WTC11 (cell line): ENCODE data around the gene NUP93. TPM values are rescaled to one million over a fixed set of nuclear protein-coding genes. Genes with fewer than 3 reads are reported as not detected.

Experiments
- ATAC-seq: fragments of 200-7000 bp; cut with Tn5 transposase; 2 replicates; pipeline ENCODE4 v1.10.0; 2021; ENCODE audit warnings: mild to moderate bottlenecking, moderate library complexity
- CTCF ChIA-PET: fragments of 300-600 bp; sonication (Branson Sonifier 250); formaldehyde crosslinking; loops from one replicate; lab custom pipeline; 2021; ENCODE audit warnings: antibody characterized with exemption; lab: Charles Lee
- POLR2A ChIA-PET: fragments of 350-600 bp; sonication (Branson Sonifier 250); formaldehyde crosslinking; loops from one replicate; lab custom pipeline; 2021; ENCODE audit warnings: antibody characterized with exemption; lab: Charles Lee
- DNase-seq: peaks from one replicate; pipeline ENCODE4 v3.0.0; 2021; ENCODE audit warnings: low spot score
- H3K27ac Mint-ChIP-seq: 2 replicates; pipeline ENCODE4 v1.8.0; 2021; ENCODE audit warnings: mixed read lengths
- H3K27me3 Mint-ChIP-seq: 2 replicates; pipeline ENCODE4 v1.8.0; 2021; ENCODE audit warnings: low read depth, mild to moderate bottlenecking, moderate library complexity, mixed read lengths
- H3K36me3 Mint-ChIP-seq: 2 replicates; pipeline ENCODE4 v1.8.0; 2021; ENCODE audit warnings: mixed read lengths
- H3K4me1 Mint-ChIP-seq: 2 replicates; pipeline ENCODE4 v1.8.0; 2022; ENCODE audit warnings: mixed read lengths
- H3K4me3 Mint-ChIP-seq: 2 replicates; pipeline ENCODE4 v1.8.0; 2021; ENCODE audit warnings: mild to moderate bottlenecking, moderate library complexity, mixed read lengths
- H3K9me3 Mint-ChIP-seq: 2 replicates; pipeline ENCODE4 v1.8.0; 2021; ENCODE audit warnings: mixed read lengths
- CREB1 ChIP-seq: sonication (generic); formaldehyde crosslinking; IDR thresholded peaks from 2 replicates; pipeline ENCODE4 v1.8.0; 2023; ENCODE audit warnings: mild to moderate bottlenecking, missing genetic modification reagents
- HMGA2 ChIP-seq: fragments of 250-450 bp; sonication (Bioruptor Pico); IDR thresholded peaks from 2 replicates; pipeline ENCODE4 v1.4.0; 2021; ENCODE audit warnings: mild to moderate bottlenecking, moderate library complexity
- JAZF1 ChIP-seq: fragments of 250-450 bp; sonication (Bioruptor Pico); IDR thresholded peaks from 2 replicates; pipeline ENCODE4 v1.9.0; 2021; ENCODE audit warnings: moderate library complexity, mild to moderate bottlenecking, inconsistent platforms
- NFYB ChIP-seq: sonication (generic); formaldehyde crosslinking; conservative IDR thresholded peaks from 2 replicates; pipeline ENCODE4 v1.8.0; 2022; ENCODE audit warnings: low read depth, missing genetic modification reagents
- RORB ChIP-seq: fragments of 250-450 bp; sonication (Bioruptor Pico); IDR thresholded peaks from 2 replicates; pipeline ENCODE4 v1.9.0; 2021; ENCODE audit warnings: mild to moderate bottlenecking
- TEAD4 ChIP-seq: sonication (generic); formaldehyde crosslinking; IDR thresholded peaks from 2 replicates; pipeline ENCODE4 v1.8.0; 2022; ENCODE audit warnings: mild to moderate bottlenecking, missing genetic modification reagents
- TP53 ChIP-seq: sonication (generic); formaldehyde crosslinking; IDR thresholded peaks from 2 replicates; pipeline ENCODE4 v1.8.1; 2023; ENCODE audit warnings: mild to moderate bottlenecking, missing genetic modification reagents
- ZNF263 ChIP-seq: sonication (generic); formaldehyde crosslinking; IDR thresholded peaks from 2 replicates; pipeline ENCODE4 v1.8.1; 2022; ENCODE audit warnings: low read depth, mild to moderate bottlenecking, moderate library complexity, missing genetic modification reagents
- ZNF317 ChIP-seq: sonication (generic); formaldehyde crosslinking; IDR thresholded peaks from 2 replicates; pipeline ENCODE4 v1.8.1; 2023; ENCODE audit warnings: low read depth, mild to moderate bottlenecking, moderate library complexity, missing genetic modification reagents, borderline replicate concordance
- total RNA-seq: library from RNA; stranded (reverse); gene quantifications from 3 replicates; pipeline ENCODE4 v1.2.3, GENCODE V29; 2021
- TF ChIP-seq, protein P1 (sequence below): sonication (generic); formaldehyde crosslinking; IDR thresholded peaks from 2 replicates; pipeline ENCODE4 v1.8.1; 2023; ENCODE audit warnings: mild to moderate bottlenecking, missing genetic modification reagents
- TF ChIP-seq, protein P2 (sequence below): sonication (generic); formaldehyde crosslinking; IDR thresholded peaks from 2 replicates; pipeline ENCODE4 v1.8.0; 2022; ENCODE audit warnings: mild to moderate bottlenecking, missing genetic modification reagents
- TF ChIP-seq, protein P3 (sequence below): sonication (generic); formaldehyde crosslinking; IDR thresholded peaks from 2 replicates; pipeline ENCODE4 v1.8.0; 2022; ENCODE audit warnings: mild to moderate bottlenecking, missing genetic modification reagents
- TF ChIP-seq, protein P4 (sequence below): sonication (generic); formaldehyde crosslinking; IDR thresholded peaks from 2 replicates; pipeline ENCODE4 v1.8.1; 2023; ENCODE audit warnings: mild to moderate bottlenecking, missing genetic modification reagents, moderate library complexity
- TF ChIP-seq, protein P5 (sequence below): sonication (generic); formaldehyde crosslinking; IDR thresholded peaks from 2 replicates; pipeline ENCODE4 v1.8.1; 2022; ENCODE audit warnings: low read depth, missing genetic modification reagents, borderline replicate concordance
- TF ChIP-seq, protein P6 (sequence below): sonication (generic); formaldehyde crosslinking; IDR thresholded peaks from 2 replicates; pipeline ENCODE4 v1.8.0; 2023; ENCODE audit warnings: missing genetic modification reagents
- TF ChIP-seq, protein P7 (sequence below): sonication (generic); formaldehyde crosslinking; IDR thresholded peaks from 2 replicates; pipeline ENCODE4 v1.8.1; 2022; ENCODE audit warnings: mild to moderate bottlenecking, moderate library complexity, missing genetic modification reagents
- TF ChIP-seq, protein P8 (sequence below): sonication (generic); formaldehyde crosslinking; IDR thresholded peaks from 2 replicates; pipeline ENCODE4 v1.8.0; 2022; ENCODE audit warnings: missing genetic modification reagents
- TF ChIP-seq, protein P9 (sequence below): sonication (generic); formaldehyde crosslinking; IDR thresholded peaks from 2 replicates; pipeline ENCODE4 v1.8.1; 2023; ENCODE audit warnings: mild to moderate bottlenecking, missing genetic modification reagents, moderate library complexity

The NUP93 gene
- total RNA-seq, 1 experiment from 2014 or later = 185 TPM

DNA sequence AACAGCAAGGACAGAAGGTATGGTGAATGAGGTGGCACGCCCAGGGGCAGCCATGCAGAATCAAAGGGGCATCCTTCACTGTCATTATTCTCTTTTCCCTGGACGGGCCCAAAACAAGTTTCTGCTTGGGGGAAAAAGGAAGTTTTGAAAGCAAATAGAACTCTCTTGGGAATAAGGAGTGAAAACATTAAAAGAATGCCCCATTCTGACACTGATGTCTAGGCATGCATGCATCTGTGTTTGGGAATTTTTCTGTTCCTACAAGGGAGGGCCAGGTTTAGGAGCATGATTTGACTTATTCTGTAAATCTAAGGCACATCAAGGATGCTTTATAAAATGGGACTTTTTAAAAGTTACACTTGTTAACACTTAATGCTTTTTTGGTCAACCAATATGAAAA, 100.7 kb downstream of the NUP93 start:
- ATAC-seq = no peak
- POLR2A ChIA-PET = no interaction called here
- H3K4me1 Mint-ChIP-seq = no peaks in the 10 kb centered on the region
- TF ChIP-seq ZNF317 (no peak), CREB1 (no peak), RORB (CRISPR knock-in tag) (no peak), TP53 (no peak), NFYB (CRISPR knock-in tag) (no peak)
- TF ChIP-seq, protein P1, sequence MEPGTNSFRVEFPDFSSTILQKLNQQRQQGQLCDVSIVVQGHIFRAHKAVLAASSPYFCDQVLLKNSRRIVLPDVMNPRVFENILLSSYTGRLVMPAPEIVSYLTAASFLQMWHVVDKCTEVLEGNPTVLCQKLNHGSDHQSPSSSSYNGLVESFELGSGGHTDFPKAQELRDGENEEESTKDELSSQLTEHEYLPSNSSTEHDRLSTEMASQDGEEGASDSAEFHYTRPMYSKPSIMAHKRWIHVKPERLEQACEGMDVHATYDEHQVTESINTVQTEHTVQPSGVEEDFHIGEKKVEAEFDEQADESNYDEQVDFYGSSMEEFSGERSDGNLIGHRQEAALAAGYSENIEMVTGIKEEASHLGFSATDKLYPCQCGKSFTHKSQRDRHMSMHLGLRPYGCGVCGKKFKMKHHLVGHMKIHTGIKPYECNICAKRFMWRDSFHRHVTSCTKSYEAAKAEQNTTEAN (CRISPR knock-in tag) = no peak
- TF ChIP-seq, protein P2, sequence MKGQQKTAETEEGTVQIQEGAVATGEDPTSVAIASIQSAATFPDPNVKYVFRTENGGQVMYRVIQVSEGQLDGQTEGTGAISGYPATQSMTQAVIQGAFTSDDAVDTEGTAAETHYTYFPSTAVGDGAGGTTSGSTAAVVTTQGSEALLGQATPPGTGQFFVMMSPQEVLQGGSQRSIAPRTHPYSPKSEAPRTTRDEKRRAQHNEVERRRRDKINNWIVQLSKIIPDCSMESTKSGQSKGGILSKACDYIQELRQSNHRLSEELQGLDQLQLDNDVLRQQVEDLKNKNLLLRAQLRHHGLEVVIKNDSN (CRISPR knock-in tag) = no peak
- TF ChIP-seq, protein P3, sequence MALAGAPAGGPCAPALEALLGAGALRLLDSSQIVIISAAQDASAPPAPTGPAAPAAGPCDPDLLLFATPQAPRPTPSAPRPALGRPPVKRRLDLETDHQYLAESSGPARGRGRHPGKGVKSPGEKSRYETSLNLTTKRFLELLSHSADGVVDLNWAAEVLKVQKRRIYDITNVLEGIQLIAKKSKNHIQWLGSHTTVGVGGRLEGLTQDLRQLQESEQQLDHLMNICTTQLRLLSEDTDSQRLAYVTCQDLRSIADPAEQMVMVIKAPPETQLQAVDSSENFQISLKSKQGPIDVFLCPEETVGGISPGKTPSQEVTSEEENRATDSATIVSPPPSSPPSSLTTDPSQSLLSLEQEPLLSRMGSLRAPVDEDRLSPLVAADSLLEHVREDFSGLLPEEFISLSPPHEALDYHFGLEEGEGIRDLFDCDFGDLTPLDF (CRISPR knock-in tag) = no peak
- TF ChIP-seq, all 79 proteins: peak for 0
- H3K27ac Mint-ChIP-seq = no peak overlapping the region
- no peak for DNase-seq
- H3K27me3 Mint-ChIP-seq = no peaks in the 10 kb centered on the region
- H3K9me3 Mint-ChIP-seq = no peaks in the 10 kb centered on the region
- CTCF ChIA-PET = interaction anchor here (0.7 kb wide), 1 partner anchor 632 kb away, joined by 3 read pairs; the partner anchor contains the start of gene POLR2C
- no peak overlapping the region for H3K4me3 Mint-ChIP-seq
- peaks cover 56% of the 10 kb centered on the region for H3K36me3 Mint-ChIP-seq

DNA sequence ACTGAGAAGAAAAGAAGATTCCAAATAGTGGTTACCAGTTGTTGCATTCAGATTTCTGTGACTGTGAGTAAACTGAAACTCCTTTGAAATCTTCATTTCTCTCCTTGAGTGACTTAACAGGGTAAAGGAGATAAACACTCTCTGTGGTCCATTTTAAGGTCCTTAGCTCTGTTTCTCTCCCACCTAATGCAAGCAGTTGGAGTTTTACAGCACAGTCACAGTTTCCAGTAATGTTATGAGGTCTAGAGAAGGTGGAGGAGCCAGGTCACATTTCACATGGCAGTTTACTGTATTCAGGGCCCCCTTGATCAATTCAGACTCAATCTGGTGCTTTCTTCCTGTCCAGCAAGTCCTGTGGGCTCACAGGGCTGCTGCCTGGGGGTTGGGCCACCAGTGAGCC, 102.8 kb downstream of the NUP93 start:
- peaks cover 63% of the 10 kb centered on the region for H3K36me3 Mint-ChIP-seq
- no peak overlapping the region for H3K27ac Mint-ChIP-seq
- H3K9me3 Mint-ChIP-seq = no peaks in the 10 kb centered on the region
- ChIA-PET CTCF (no interaction called here), POLR2A (no interaction called here)
- no peak overlapping the region for H3K4me3 Mint-ChIP-seq
- DNase-seq = no peak
- TF ChIP-seq ZNF263 (CRISPR knock-in tag) = no peak
- TF ChIP-seq, protein P1 (CRISPR knock-in tag) = no peak
- TF ChIP-seq, protein P4, sequence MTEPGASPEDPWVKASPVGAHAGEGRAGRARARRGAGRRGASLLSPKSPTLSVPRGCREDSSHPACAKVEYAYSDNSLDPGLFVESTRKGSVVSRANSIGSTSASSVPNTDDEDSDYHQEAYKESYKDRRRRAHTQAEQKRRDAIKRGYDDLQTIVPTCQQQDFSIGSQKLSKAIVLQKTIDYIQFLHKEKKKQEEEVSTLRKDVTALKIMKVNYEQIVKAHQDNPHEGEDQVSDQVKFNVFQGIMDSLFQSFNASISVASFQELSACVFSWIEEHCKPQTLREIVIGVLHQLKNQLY = no peak
- TF ChIP-seq JAZF1 = no peak
- TF ChIP-seq, protein P5, sequence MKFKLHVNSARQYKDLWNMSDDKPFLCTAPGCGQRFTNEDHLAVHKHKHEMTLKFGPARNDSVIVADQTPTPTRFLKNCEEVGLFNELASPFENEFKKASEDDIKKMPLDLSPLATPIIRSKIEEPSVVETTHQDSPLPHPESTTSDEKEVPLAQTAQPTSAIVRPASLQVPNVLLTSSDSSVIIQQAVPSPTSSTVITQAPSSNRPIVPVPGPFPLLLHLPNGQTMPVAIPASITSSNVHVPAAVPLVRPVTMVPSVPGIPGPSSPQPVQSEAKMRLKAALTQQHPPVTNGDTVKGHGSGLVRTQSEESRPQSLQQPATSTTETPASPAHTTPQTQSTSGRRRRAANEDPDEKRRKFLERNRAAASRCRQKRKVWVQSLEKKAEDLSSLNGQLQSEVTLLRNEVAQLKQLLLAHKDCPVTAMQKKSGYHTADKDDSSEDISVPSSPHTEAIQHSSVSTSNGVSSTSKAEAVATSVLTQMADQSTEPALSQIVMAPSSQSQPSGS = no peak
- TF ChIP-seq, protein P6, sequence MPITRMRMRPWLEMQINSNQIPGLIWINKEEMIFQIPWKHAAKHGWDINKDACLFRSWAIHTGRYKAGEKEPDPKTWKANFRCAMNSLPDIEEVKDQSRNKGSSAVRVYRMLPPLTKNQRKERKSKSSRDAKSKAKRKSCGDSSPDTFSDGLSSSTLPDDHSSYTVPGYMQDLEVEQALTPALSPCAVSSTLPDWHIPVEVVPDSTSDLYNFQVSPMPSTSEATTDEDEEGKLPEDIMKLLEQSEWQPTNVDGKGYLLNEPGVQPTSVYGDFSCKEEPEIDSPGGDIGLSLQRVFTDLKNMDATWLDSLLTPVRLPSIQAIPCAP (CRISPR knock-in tag) = no peak
- no peak for TF ChIP-seq TEAD4 (CRISPR knock-in tag)
- no peak for ATAC-seq
- H3K4me1 Mint-ChIP-seq = no peaks in the 10 kb centered on the region
- no peaks in the 10 kb centered on the region for H3K27me3 Mint-ChIP-seq

DNA sequence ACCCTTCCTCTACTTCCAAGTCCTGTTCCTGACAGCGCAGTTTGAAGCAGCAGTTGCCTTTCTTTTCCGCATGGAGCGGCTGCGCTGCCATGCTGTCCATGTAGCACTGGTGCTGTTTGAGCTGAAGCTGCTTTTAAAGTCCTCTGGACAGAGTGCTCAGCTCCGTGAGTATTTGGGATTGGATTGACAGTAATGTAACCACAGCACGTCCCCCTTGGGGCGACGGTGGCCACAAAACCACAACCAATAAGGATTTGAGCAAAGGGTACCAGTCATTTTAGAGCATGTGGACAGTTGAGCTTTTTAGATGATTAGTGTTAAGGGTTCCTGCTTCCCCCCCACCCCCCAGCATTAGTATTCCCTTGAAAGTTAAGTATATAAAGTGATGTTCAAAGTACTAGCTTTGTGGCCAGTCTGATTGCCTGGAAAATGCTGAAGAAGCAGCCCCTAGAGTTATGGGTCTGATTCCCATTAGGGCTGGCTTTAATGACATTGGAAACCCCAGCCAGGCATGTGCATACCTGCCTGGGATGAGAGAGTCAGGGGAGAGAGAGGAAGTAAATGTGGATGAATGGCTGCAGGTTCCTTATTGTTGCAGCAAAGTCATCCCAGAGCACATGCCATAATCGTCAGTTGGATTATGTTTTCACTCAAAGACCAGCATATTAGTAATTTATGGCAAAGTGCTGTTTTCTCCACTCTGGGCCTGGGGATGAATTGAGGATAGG, 103.5 kb downstream of the NUP93 start:
- POLR2A ChIA-PET = no interaction called here
- Mint-ChIP-seq H3K4me3 (no peak overlapping the region), H3K36me3 (peaks cover 70% of the 10 kb centered on the region), H3K4me1 (no peaks in the 10 kb centered on the region), H3K9me3 (no peaks in the 10 kb centered on the region), H3K27ac (peak overlapping the region; percentile 83), H3K27me3 (no peaks in the 10 kb centered on the region)
- DNase-seq = no peak
- ATAC-seq = no peak
- CTCF ChIA-PET = no interaction called here
- TF ChIP-seq, protein P7, sequence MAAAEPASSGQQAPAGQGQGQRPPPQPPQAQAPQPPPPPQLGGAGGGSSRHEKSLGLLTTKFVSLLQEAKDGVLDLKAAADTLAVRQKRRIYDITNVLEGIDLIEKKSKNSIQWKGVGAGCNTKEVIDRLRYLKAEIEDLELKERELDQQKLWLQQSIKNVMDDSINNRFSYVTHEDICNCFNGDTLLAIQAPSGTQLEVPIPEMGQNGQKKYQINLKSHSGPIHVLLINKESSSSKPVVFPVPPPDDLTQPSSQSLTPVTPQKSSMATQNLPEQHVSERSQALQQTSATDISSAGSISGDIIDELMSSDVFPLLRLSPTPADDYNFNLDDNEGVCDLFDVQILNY (CRISPR knock-in tag) = no peak
- TF ChIP-seq, protein P8, sequence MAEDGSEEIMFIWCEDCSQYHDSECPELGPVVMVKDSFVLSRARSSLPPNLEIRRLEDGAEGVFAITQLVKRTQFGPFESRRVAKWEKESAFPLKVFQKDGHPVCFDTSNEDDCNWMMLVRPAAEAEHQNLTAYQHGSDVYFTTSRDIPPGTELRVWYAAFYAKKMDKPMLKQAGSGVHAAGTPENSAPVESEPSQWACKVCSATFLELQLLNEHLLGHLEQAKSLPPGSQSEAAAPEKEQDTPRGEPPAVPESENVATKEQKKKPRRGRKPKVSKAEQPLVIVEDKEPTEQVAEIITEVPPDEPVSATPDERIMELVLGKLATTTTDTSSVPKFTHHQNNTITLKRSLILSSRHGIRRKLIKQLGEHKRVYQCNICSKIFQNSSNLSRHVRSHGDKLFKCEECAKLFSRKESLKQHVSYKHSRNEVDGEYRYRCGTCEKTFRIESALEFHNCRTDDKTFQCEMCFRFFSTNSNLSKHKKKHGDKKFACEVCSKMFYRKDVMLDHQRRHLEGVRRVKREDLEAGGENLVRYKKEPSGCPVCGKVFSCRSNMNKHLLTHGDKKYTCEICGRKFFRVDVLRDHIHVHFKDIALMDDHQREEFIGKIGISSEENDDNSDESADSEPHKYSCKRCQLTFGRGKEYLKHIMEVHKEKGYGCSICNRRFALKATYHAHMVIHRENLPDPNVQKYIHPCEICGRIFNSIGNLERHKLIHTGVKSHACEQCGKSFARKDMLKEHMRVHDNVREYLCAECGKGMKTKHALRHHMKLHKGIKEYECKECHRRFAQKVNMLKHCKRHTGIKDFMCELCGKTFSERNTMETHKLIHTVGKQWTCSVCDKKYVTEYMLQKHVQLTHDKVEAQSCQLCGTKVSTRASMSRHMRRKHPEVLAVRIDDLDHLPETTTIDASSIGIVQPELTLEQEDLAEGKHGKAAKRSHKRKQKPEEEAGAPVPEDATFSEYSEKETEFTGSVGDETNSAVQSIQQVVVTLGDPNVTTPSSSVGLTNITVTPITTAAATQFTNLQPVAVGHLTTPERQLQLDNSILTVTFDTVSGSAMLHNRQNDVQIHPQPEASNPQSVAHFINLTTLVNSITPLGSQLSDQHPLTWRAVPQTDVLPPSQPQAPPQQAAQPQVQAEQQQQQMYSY = no peak
- no peak for TF ChIP-seq HMGA2 (CRISPR knock-in tag)
- TF ChIP-seq JAZF1 = no peak
- TF ChIP-seq, protein P9, sequence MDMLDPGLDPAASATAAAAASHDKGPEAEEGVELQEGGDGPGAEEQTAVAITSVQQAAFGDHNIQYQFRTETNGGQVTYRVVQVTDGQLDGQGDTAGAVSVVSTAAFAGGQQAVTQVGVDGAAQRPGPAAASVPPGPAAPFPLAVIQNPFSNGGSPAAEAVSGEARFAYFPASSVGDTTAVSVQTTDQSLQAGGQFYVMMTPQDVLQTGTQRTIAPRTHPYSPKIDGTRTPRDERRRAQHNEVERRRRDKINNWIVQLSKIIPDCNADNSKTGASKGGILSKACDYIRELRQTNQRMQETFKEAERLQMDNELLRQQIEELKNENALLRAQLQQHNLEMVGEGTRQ = no peak
